ENCODE results near the gene FYB1.

DNA sequence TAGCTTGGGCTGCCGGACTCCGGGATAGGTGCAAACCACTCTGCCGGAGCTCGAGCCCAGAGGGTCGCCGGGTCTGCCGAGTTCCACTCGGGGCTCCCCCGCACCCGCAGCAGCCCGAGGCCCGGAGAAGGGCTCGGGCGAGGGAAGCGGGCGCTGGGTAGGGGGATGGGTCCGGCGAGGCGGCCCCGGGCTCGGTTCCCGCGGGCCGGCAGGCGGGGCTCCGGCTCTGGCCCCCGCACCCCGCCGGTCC is 145.7 kb downstream of the FYB1 start:
- TF ChIP-seq, protein P1, sequence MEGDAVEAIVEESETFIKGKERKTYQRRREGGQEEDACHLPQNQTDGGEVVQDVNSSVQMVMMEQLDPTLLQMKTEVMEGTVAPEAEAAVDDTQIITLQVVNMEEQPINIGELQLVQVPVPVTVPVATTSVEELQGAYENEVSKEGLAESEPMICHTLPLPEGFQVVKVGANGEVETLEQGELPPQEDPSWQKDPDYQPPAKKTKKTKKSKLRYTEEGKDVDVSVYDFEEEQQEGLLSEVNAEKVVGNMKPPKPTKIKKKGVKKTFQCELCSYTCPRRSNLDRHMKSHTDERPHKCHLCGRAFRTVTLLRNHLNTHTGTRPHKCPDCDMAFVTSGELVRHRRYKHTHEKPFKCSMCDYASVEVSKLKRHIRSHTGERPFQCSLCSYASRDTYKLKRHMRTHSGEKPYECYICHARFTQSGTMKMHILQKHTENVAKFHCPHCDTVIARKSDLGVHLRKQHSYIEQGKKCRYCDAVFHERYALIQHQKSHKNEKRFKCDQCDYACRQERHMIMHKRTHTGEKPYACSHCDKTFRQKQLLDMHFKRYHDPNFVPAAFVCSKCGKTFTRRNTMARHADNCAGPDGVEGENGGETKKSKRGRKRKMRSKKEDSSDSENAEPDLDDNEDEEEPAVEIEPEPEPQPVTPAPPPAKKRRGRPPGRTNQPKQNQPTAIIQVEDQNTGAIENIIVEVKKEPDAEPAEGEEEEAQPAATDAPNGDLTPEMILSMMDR (conservative IDR thresholded peaks at IDR 0.05; ENCODE audit: low read length): no peak
- no peak for TF ChIP-seq EZH2phosphoT487 (IDR thresholded peaks at IDR 0.05; ENCODE audit: borderline replicate concordance, low read depth, low read length)
